Nephron progenitor cell (in vitro differentiated cells): ENCODE data around the gene ITLN1.

Experiments used
- DNase-seq: peaks from one replicate; pipeline ENCODE4 v3.0.0; 2021
- H3K27ac Mint-ChIP-seq: 2 replicates; pipeline ENCODE4 v1.8.0; 2021; ENCODE audit warnings: mild to moderate bottlenecking, moderate library complexity, mixed read lengths
- H3K27me3 Mint-ChIP-seq: 2 replicates; pipeline ENCODE4 v1.8.0; 2021; ENCODE audit warnings: mild to moderate bottlenecking, low read depth, mixed read lengths; ENCODE audit not compliant: poor library complexity
- H3K36me3 Mint-ChIP-seq: 2 replicates; pipeline ENCODE4 v1.8.0; 2021; ENCODE audit warnings: low read depth, mixed read lengths
- H3K4me1 Mint-ChIP-seq: 2 replicates; pipeline ENCODE4 v1.8.0; 2021; ENCODE audit warnings: mixed read lengths
- H3K4me3 Mint-ChIP-seq: 2 replicates; pipeline ENCODE4 v1.8.0; 2021; ENCODE audit warnings: mild to moderate bottlenecking, moderate library complexity, mixed read lengths
- H3K9me3 Mint-ChIP-seq: 2 replicates; pipeline ENCODE4 v1.8.0; 2021; ENCODE audit warnings: mild to moderate bottlenecking, moderate library complexity, mixed read lengths
- CTCF ChIP-seq: fragments of 200-600 bp; sonication (generic); IDR thresholded peaks from 2 replicates; pipeline ENCODE4 v1.5.0; 2021; ENCODE audit warnings: antibody characterized with exemption

The ITLN1 gene

GRCh38 chr1:160860840-160861505 is 24.0 kb downstream of the ITLN1 start:
- peaks cover 30% of the 10 kb centered on the region for H3K4me1 Mint-ChIP-seq
- peak overlapping the region; percentile 19 for H3K27ac Mint-ChIP-seq
- H3K9me3 Mint-ChIP-seq, result no peaks in the 10 kb centered on the region
- no peaks in the 10 kb centered on the region for H3K36me3 Mint-ChIP-seq
- H3K27me3 Mint-ChIP-seq, result peaks cover 7% of the 10 kb centered on the region
- DNase-seq, result peak; percentile 30
- H3K4me3 Mint-ChIP-seq, result no peak overlapping the region
- no peak for TF ChIP-seq CTCF

- Mint-ChIP-seq H3K4me3 (no peak overlapping the region), H3K27me3 (peaks cover 5% of the 10 kb centered on the region), H3K9me3 (no peaks in the 10 kb centered on the region), H3K36me3 (no peaks in the 10 kb centered on the region), H3K4me1 (peaks cover 28% of the 10 kb centered on the region), H3K27ac (no peak overlapping the region)
- no peak for TF ChIP-seq CTCF
- no peak for DNase-seq
These were observed 25.8 kb downstream of the ITLN1 start for GRCh38 chr1:160859166-160859565.

- no peak for DNase-seq
- H3K27me3 Mint-ChIP-seq, result peaks cover 5% of the 10 kb centered on the region
- no peaks in the 10 kb centered on the region for H3K36me3 Mint-ChIP-seq
- H3K27ac Mint-ChIP-seq, result no peak overlapping the region
- TF ChIP-seq CTCF, result no peak
- H3K4me1 Mint-ChIP-seq, result peaks cover 28% of the 10 kb centered on the region
- H3K4me3 Mint-ChIP-seq, result no peak overlapping the region
- no peaks in the 10 kb centered on the region for H3K9me3 Mint-ChIP-seq
These were observed 26.5 kb downstream of the ITLN1 start for GRCh38 chr1:160858507-160858906.

GRCh38 chr1:160858097-160858496 is 26.9 kb downstream of the ITLN1 start:
- peaks cover 27% of the 10 kb centered on the region for H3K4me1 Mint-ChIP-seq
- peaks cover 5% of the 10 kb centered on the region for H3K27me3 Mint-ChIP-seq
- DNase-seq, result no peak
- no peaks in the 10 kb centered on the region for H3K36me3 Mint-ChIP-seq
- no peak overlapping the region for H3K4me3 Mint-ChIP-seq
- TF ChIP-seq CTCF, result no peak
- no peak overlapping the region for H3K27ac Mint-ChIP-seq
- no peaks in the 10 kb centered on the region for H3K9me3 Mint-ChIP-seq

GRCh38 chr1:160855181-160855981 is 29.6 kb downstream of the ITLN1 start:
- Mint-ChIP-seq H3K9me3 (no peaks in the 10 kb centered on the region), H3K4me3 (no peak overlapping the region), H3K36me3 (no peaks in the 10 kb centered on the region), H3K27ac (no peak overlapping the region), H3K27me3 (peaks cover 5% of the 10 kb centered on the region), H3K4me1 (peaks cover 3% of the 10 kb centered on the region)
- DNase-seq, result no peak
- no peak for TF ChIP-seq CTCF
